Measurements from ENCODE around the gene FKBP1A.

Gene FKBP1A

DNA sequence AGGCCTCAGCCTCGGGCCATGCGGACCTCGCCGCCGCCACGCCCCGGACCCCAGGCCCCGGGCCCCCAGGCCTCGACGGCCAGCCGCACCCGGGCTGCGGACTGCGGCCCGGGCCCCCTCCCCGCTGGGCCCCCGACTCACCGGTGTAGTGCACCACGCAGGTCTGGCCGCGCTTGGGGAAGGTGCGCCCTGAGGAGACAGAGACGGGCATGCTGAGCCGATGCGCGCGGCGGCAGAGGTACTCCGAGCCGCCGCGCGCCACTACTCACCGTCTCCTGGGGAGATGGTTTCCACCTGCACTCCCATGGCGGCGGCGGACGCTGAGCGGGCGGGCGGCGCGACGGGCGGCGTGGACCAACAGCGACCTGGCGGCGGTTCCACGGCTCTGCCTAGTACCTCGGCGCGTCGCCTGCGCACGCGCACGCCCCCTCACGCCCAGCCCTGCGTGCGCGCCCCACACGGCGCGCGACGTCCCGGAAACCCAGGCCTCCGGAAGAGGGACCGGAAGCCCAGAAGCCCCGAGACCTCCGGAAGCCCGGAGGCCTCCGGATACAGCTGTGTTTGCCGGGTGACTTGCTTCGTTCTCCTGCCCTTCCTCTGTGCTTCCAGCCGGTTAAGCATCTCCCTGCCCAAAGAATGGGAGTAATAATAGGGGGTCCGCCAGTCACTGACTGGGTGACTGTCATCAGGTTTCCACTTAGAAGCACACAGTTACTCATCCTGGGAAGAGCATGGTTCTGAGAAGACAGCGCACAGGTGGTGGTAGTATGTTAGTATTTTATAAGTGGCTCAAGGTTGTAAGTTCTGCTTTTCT is at the start of gene FKBP1A:
TSS of gene FKBP1A (minus strand) at position 362 of the 814 bp plus-strand sequence. CDS start at position 306, 56 bp downstream.
- DNase-seq (ENCODE audit: low read depth), result peak; percentile 83

DNA sequence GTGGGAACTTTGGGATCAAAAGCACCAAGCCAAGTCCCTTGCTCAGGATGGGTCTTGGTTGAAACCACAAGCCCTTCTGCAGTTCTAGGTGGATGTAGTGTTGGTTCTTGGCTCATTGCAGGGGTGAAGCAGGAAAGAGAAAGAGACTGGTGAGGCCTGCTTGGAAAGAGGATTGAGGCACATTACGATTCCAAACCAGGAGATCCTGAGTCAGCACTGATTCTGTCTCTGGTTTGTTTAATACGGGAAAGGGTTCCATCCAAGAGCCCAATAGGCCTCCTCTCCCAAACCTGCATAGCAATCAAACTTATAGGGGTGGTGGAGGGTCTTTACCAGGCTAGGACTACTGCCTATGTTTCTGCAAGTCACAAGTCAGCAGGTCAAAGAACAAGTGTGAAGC is 49.5 kb upstream of the FKBP1A start:
- DNase-seq (ENCODE audit: low read depth), result no peak

DNA sequence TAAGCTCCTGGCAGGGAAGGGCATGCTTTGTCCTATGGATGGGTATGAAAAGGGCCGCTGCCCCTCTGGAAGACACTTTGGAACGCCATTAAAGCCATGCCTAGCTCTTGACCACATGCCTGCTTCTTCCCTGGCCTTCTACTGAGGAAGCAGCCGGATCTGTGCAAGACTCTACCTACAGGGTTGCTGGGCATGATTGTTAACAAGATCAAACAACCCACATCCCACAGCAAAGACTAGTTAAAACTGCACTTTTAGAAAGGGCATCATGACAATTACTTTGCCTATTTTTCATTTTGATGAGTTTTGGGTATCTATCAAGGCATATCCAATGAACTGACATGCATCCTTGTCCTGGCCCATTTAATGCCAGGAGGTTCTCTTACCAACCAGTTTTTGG is 48.3 kb upstream of the FKBP1A start:
- DNase-seq (ENCODE audit: low read depth), result no peak

DNA sequence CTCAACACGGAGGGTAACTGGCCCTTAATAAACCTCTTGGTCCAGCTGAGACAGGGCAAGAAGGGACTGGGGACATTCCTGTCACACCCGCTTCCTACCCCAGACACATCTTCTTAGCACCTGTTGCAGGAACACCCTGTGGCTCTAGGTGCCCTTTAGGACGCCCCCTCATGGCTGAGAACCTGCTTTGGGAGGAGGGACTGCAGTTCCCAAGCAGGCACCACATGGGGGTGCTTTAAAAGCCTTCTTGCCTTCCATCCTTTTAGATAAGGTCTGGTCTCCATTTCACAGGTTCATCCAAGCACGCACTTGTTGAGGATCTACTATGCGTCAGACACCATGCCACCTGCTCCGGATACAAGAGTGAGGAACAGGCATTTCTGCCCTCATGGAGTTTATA is 47.2 kb upstream of the FKBP1A start:
- no peak for DNase-seq (ENCODE audit: low read depth)

DNA sequence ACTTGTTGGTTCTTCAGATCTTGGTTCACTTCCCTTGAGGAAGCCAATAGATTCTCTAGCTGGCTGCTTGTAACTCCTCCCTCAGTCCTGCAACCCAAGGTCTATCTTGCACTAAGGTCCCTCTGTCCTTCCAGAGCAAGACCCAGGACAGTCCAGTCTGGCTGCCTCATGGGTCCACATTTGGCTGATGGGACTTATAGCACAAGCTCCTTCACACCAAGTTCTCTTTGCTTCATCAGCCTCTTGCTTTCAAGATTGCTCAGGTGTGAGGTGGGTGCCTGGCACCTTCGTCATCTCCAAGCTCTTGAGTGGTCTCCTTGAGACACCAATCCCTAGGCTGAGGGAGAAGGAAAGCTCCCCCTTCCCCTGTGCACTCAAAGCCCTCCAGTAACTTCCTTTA is 45.5 kb upstream of the FKBP1A start:
- DNase-seq (ENCODE audit: low read depth), result no peak

DNA sequence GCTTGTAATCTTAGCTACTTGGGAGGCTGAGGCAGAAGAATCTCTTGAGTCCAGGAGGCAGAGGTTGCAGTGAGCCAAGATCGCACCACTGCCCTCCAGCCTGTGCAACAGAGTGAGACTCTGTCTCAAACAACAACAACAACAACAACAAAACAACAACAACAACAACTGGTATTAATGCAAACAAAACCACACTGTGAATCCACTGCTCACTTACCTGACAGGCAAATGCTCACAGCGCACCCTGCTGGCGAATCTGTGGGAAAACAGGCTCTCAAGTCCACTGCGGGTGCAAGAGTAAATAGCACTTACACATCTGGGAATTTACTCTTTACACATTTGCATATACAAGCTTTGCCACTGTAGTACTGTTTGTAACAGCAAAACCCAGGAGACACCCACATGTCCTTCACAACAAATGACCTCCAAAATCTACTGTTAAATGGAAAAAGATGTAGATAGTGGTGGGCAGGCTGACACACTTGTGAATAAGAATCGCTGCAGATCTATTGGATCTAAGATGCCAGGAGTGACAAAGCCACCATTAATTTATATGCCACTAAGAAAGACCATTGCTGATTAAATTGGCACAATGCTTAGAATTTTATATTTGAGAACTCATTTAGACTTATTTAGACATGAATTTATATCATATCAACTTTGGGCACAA is 44.5 kb upstream of the FKBP1A start:
- peak; percentile 42 for DNase-seq (ENCODE audit: low read depth)

DNA sequence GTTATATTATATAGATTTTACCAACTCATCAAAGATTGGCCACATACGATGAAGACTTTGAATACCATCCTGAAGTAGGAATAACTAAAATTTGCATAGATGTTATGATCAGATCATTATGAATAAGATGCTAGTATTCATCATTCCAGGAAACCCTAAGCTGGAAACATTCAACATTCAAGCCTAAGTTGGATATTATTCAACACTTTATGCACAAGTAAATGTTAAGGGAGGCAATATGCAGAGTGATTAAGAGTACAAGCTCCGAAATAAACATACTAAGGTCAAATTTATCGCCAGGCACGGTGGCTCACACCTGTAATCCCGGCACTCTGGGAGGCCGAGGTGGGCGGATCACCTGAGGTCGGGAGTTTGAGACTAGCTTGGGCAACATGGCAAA is 43.4 kb upstream of the FKBP1A start:
- no peak for DNase-seq (ENCODE audit: low read depth)

DNA sequence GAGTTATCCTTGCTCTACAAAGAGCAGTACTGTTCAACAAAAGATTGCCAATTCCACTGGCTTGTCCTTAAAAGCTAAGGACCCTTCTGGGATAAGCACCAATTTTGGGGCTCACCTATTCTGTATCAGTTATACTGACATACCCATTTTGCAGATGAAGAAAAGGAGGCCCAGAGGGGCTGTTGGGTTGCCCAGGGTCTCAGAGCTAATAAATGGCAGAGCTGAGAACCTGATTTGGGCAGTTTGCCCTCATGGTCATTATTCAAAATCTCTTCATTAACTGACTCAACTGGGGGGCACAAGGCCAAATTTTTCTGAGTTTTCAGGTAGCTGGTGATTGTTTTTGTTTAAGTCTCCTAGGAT is 42.5 kb upstream of the FKBP1A start:
- DNase-seq (ENCODE audit: low read depth), result no peak

DNA sequence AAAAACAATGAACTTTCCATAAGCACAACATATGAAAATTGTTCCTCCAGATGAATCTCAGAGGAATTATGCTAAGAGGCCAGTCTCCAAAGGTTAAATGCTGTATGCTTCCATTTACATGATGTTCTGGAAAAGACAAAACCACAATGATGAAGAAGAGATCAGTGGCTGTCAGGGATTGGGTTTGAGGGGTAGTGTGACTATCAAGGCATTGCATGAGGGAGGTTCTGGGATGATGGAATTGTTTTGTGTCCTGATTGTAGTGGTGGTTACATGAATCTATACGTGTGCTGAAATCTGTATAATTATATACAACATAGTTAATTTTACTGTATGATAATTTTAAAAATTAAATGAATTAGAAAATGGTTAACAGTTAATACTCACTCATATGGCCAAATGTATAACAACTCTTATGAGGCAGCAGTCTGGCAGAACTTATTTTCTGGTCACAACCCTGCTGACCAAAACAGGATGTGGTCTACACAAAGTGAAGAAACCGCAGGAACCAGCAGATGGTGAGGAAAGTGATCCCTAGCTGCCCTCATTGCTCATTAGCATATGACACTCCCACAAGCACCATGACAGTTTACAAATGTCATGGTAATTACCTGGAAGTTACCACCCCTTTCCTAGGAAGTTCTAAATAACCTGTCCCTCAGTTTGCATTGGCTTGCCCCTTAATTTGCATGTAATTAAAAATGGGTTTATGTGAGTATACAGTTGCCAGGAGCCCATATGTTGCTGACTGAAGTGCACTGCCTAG is 41.9 kb upstream of the FKBP1A start:
- DNase-seq (ENCODE audit: low read depth), result peak; percentile 38

DNA sequence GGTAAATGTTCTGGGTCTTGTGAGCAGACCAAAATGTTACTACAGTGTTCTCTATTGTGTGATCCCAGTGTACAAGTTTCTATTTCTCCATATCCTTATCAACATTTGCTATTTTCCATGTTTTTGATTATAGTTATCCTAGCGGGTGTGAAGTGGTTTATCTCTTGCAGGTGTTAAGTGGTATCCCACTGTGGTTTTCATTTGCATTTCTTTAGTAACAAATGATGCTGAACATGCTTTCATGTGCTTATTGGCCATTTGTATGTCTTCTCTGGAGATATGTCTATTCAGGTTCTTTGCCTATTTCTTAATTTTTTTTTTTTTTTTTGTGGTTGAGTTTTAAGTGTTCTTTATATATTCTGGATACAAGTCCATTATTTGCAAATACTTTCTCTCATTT is 38.3 kb upstream of the FKBP1A start:
- DNase-seq (ENCODE audit: low read depth), result no peak

DNA sequence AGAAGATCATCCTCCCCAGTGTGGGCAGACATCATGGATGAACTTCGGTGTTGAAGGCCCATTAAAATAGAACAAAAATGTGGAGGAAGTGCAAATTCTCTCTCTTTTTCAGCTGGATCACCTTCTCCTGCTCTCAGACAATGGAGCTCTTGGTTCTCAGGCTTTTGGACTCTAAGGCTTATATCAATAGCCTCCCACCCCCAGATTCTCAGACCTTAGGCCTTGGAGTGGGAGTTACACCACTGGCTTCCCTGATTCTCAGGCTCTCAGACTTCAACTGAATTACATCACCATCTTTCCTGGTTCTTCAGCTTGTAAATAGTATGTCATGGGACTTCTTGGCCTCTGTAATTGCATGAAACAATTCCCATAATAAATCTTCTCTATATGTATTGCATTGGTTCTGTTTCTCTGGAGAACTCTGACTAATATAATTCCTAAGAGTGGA is 37.2 kb upstream of the FKBP1A start:
- no peak for DNase-seq (ENCODE audit: low read depth)

DNA sequence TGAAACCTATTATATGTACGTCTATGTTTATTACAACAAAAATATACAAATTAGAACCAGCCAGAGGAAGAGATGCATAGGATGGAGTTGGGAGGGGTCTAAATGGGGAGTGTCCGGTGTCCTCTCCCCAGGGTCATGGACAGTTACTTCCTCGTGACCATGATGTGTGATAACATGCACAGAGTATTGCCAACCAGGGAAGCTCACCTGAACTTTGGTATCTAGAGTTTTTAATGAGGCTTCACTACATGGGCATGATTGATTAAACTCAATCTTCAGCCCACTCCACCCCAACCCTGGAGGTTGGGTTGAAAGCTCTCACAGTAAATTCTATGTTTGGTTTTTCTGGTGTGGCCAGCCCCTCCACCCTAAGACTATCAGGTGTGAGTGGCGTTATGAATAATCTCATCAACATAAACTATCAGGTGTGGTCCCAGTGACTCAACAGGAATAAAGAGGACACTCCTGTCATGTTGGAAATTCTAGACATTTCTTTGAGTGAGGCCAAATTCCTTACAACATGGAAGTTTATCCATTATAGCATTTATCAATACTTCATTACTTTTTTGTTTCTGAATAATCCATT is 36.4 kb upstream of the FKBP1A start:
- no peak for DNase-seq (ENCODE audit: low read depth)

DNA sequence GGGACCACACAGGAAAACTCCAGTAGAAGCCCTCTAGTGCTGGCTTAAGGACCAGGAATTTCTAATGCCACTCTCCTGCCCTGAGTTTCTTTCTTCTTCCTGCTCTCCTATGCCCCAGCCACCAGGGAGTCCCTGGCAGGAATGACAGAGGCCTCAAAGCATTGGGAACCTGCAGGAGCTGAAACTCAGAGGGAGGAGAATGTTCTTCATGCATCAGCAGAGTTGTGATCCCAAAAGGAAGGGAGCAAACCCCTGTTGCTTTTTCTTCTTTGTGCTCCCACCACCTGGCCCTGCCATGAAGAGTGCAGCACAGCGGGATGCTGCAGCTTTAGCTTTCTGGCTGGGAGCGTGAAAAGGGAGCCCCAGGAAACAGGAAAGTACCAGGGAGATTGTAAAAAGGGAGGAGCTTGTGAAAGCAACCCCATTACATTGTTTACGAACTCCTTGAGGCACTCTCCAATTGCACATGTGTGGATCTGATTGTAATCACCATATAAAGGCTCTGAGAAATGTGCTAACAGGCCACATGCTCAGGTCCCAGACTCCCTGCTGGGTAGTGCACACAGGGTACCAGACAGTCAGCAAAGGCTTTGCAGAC is 34.7 kb upstream of the FKBP1A start:
- DNase-seq (ENCODE audit: low read depth), result no peak

DNA sequence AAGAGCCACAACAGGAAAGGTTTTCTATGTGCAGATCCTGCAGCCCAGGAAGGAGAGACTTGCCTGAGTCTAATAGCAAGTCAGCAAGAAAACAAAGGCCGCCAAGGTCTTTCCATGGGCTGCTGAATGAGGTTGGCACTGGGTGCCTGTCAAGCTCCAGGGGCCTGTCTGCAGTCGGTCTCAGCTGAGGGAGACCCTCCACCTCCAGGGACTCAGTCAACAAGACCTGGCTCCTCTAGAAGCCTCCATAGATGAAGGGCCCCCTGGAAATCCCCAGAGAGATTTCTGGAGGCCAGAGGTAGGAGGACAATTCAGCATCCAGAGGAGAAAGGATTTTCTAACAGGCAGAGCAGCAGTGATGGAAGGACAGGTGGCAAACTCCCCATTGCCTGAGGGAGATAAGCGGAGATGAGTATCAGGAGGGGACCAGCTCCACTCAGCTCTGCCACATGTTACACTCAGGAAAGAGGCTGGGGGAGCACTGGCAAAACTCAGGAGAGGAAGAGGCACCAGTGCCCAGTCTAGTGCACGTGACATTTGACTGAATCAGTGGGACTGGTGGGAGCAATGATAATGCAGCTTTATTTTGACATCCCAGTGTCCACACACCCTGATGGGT is 33.5 kb upstream of the FKBP1A start:
- no peak for DNase-seq (ENCODE audit: low read depth)

DNA sequence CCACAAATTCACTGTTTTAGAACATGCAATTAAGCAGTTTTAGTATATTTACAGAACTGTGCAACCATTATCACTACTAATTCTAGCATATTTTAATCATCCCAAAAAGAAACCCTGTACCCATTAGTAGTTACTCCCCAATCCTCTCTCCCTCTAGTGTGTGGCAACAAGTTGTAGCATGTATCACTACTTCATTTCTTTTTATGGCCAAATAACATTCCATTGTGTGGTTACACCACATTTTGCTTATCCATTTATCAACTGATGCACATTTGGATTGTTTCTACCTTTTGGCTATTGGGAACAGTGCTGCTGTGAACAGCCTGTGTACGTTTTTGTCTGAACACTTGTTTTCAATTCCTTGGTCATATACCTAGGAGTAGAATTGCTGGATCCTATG is 31.5 kb upstream of the FKBP1A start:
- no peak for DNase-seq (ENCODE audit: low read depth)

DNA sequence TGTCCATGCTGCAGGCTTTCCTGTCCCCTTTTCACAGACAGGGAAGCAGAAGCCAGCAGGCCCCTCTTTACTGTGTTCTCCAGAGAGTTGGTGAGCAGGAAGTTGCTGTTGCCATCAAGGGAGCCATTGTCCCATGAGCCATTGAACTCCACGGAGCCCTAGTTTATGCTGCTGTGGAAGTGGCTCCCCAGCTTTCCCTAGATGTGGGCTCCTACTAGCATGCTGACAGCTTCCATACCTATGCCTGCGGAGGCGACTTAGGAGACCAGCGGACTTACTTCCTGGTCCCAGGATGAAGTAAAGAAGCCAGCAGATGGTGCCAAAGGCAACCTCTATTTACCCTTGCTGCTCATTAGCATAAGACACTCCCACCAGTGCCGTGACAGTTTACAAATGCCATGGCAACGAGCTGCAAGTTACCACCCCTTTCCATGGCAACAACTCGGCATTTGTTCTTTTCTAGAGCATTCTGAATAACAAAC is 30.8 kb upstream of the FKBP1A start:
- DNase-seq (ENCODE audit: low read depth), result no peak

DNA sequence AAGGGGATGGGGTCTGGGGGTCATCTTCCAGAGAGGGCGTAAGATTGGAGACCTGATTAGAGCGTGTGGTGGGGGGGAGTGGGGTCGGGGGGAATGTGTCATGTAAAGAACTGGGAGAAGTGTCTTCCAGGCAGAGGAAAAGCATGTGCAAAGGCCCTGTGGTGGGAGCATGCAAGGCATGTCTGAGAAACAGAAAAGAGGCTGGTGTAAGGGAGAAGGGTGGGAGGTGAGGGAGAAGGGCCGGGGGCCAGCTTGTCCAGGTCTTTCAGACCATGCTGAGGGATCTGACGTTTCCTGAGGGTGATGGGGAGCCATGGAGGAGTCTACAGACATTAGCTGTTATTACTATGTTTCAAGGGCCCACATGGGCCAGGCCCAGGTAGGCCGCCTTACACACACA is 30.4 kb upstream of the FKBP1A start:
- DNase-seq (ENCODE audit: low read depth), result no peak

DNA sequence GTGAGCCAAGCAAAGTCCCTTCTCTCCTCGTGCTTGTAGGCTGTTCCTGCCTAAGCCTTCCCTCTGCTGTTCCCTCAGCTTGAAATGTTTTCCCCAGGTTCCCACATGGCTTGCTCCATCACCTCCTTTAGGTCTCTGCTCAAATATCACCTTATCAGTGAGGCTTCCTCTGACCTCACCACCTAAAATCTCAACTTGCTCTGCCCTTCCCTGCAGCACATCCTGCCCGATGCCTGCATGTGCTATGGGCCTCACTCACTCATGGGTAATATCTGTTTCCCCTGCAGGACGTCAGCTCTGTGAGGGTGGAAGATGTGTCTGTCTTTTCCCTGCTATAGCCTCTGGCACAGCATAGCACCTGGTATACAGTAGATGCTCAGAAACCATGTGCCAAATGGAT is 29.9 kb upstream of the FKBP1A start:
- no peak for DNase-seq (ENCODE audit: low read depth)

DNA sequence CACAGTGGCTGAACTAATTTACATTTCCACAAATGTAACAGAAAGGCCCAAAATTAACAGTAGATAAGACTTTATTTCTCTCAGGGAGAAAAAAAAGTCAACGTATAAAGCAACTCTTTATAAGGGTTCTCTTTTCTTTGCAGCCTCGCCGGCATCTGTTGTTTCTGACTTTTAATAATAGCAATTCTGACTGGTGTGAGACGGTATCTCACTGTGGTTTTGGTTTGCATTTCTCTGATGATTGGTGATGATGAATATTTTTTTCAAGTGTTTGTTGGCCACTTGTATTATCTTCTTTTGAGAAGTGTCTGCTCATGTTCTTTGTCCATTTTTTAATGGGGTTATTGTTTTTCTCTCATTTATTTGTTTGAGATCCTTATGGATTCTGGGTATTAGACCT is 27.2 kb upstream of the FKBP1A start:
- DNase-seq (ENCODE audit: low read depth), result no peak

DNA sequence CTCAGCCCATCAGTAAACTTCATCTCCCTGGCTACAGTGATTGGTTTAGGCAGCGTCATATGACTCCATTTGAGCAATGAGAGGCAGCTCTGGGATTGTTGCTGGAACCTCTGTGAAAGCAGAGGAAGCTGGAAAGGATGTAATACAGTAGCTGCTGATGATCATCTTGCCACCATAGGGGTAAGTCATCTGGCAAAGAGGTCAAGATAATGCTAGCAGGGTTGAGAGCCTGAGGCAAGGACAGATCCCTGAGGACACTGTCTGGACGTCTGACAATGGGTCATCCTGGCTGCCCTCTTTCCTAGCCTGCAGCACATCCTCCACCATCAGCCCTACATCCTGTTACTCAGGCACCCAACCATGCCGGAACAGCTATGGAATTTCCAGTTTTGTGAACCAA is 25.5 kb upstream of the FKBP1A start:
- DNase-seq (ENCODE audit: low read depth), result no peak

DNA sequence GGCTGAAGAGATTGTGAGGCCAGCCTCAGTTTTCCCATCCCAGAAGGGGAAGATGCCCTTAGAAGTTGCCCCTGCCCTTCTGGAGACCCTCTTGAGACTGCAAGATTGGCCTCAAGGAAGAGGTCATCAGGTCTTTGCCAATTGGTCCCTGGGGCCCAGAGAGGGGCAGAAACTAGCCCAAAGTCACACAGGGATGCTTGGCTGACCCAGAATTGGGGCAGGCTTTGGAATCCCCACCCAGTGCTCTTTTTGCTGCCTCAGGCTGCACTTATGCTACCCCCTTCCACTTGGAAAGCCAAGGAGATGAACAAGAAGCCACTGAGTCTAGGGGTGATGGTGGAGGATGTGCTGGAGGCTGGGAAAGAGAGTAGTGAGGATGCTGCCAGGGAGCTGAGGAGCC is 24.9 kb upstream of the FKBP1A start:
- no peak for DNase-seq (ENCODE audit: low read depth)

DNA sequence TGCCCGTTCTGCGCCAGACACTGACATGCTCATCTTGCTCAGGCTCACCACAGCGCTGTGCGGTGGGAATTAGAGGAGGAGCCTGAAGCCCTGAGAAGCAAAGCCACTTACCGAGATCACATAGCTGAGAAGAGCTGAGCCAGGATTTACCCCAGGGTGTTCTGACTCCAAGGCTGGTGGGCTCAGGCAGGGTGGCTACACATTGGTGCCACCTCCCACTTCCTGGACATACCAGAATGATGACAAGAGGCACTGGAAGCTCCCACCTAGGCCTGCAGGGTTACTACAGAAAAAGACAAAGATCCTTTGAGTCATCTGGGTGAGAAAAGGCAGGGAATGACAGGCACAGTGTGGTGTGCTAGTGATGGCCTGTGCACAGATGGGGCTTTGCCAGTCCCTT is 24.4 kb upstream of the FKBP1A start:
- DNase-seq (ENCODE audit: low read depth), result no peak
